ENCODE data around the gene RHBDD2.
"Not testable (repeated sequence)": the region's sequence is repeated elsewhere in the genome, so short reads cannot be mapped to it uniquely, and the experiment has no call there.

Gene RHBDD2

DNA sequence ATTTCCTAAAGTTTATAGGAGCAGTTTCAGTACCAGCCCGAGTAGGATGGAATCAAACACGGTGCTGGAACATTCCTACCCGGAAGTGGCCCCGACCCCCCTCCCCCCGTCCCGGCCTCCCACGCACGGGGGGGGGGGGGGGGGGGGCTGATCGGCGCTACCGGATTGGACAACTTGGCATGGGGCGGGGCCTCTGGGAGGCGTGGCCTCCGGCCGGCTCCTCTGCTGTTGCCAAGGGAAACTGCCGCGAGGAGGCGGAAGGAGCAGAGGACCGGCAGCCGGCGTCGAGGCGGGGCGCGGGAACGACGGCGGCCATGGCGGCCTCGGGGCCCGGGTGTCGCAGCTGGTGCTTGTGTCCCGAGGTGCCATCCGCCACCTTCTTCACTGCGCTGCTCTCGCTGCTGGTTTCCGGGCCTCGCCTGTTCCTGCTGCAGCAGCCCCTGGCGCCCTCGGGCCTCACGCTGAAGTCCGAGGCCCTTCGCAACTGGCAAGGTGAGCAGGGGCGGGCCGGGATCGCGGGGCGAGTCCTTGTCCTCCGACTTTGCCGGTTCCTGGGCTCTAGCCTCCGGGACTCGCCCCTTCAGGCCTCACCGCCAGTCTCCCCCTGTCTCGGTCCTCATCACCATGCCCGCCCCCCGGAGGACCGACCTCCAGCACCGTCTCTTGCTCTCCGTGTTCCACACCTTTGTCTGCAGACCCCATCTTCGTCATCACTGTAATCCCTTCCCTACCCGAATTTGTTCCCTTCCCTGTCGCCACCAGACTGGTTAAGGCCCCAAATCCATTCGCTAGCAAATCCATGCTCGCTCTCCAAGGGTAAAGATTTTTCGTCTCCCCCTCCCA lies at the start of gene RHBDD2:
RHBDD2 (plus strand) TSS at position 266 of the 843 bp plus-strand sequence; CDS start at position 315, 49 bp downstream.
- DNase-seq (ENCODE audit: low read depth, low spot score), result peak; percentile 50

DNA sequence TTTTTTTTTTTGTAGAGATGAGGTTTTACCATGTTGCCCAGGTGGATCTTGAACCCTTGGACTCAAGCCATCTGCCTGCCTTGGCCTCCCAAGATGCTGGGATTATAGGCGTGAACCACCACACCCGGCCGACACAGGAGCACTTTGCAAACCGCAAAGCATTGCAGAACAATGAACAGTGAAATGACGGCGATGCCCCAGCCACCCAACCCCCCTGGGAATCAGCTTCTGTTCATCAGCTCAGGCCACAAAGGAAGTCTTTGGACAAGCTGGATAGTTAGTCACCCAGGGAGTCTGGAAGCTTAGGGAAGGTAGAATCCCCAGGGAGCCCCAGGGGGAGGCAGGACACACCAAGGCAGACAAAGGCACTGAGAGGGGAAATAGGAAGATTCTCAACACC lies 49.2 kb upstream of the RHBDD2 start:
- DNase-seq (ENCODE audit: low read depth, low spot score), result not testable (repeated sequence)

DNA sequence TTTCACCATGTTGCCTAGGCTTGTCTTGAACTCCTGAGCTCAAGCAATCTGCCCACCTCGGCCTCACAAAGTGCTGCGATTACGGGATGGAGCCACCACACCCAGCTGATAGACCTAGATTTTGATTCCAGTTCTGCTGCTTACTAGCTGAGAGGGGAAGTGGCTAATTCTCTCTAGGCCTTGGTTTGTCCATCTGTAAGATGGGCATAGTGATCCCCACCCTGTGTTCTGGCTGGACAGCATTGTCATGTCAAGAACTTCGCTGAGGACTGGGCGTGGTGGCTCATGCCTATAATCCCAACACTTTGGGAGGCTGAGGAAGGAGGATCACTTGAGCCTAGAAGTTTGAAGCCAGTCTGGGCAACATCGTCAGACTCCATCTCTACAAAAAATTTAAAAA lies 47.9 kb upstream of the RHBDD2 start:
- DNase-seq (ENCODE audit: low read depth, low spot score), result no peak

DNA sequence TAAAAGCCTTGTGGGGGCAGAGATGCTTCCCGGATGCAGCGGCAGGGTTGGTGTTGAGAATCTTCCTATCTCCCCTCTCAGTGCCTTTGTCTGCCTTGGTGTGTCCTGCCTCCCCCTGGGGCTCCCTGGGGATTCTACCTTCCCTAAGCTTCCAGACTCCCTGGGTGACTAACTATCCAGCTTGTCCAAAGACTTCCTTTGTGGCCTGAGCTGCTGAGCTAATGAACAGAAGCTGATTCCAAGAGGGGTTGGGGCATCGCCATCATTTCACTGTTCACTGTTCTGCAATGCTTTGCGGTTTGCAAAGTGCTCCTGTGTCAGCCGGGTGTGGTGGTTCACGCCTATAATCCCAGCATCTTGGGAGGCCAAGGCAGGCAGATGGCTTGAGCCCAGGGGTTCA lies 45.2 kb upstream of the RHBDD2 start:
- DNase-seq (ENCODE audit: low read depth, low spot score), result not testable (repeated sequence)

DNA sequence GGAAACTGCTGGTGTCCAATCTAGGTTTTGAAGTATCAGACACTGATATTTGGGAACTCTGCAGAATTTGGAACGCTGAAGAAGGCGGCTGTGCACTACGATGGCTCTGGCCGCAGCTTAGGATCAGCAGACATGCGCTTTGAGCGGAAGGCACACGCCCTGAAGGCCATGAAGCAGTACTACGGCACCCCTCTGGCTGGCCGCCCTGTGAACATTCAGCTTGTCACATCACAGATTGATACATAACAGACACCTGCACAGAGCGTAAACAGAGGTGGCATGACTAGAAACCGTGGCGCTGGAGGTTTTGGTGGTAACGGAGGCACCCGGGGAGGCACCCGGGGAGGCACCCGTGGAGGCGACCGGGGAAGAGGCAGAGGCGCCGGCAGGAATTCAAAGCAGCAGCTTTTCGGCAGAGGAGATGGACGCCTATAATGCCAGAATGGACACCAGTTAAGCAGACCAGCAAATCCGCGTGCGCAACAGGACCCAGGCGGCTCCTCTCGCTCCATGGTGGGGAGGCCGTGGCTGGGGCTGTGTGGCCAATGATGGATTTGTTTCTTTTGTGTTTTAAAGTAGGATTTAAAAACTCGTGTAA lies 43.0 kb upstream of the RHBDD2 start:
- no peak for DNase-seq (ENCODE audit: low read depth, low spot score)

DNA sequence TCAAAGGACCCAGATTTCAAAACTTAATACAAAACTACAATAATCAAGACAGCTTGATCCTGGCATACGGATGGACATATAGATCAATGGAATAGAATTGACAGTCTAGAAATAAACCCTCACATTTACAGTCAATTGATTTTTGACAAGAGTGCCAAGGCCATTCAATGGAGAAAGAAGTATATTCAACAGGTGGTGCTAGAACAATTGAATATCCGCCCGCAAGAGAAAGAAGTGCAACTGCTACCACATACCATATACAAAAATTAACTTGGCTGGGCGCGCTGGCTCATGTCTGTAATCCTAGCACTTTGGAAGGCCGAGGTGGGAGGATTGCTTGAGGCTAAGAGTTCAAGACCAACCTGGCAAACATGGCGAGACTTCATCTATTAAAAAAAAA lies 42.0 kb upstream of the RHBDD2 start:
- DNase-seq (ENCODE audit: low read depth, low spot score), result no peak

DNA sequence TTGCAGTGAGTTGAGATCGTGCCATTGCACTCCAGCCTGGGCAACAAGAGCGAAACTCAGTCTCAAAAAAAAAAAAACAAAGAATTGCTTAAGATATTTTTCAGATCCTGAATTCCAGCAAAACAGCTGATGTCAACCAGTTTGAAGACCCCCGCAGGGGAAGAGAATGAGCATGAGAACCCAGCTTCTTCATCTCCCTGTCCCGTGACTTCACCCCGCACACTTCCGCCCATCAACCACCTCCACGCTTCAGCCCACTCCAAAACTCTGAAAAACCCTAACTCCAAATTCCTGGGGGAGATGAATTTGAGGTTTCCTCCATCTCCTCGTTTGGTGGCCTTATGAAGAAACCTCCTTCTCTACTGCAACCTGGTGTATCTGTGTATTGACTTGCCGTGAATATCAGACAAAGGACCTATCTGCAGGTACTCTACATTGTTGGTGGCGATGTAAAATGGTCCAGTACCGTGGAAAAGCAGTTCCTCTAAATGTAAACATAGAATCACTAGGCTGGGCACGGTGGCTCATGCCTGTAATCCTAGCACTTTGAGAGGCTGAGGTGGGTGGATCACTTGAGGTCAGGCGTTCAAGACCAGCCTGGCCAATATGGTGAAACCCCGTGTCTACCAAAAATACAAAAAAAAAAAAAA lies 40.4 kb upstream of the RHBDD2 start:
- not testable (repeated sequence) for DNase-seq (ENCODE audit: low read depth, low spot score)

DNA sequence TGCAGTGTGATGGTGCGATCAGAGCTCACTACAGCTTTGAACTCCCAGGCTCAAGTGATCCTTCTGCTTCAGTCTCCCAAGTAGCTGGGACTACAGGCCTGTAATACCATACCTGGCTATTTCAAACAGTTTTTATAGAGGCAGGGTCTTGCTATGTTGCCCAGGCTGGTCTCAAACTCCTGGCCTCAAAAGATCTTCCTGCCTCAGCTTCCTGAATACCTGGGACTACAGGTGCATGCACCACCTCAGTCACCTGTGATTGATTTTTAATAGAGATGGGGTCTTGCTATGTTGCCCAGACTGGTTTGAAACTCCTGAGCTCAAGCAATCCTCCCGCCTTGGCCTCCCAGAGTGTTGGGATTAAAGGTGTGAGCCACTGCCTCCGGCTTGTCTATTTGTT lies 38.8 kb upstream of the RHBDD2 start:
- no peak for DNase-seq (ENCODE audit: low read depth, low spot score)

DNA sequence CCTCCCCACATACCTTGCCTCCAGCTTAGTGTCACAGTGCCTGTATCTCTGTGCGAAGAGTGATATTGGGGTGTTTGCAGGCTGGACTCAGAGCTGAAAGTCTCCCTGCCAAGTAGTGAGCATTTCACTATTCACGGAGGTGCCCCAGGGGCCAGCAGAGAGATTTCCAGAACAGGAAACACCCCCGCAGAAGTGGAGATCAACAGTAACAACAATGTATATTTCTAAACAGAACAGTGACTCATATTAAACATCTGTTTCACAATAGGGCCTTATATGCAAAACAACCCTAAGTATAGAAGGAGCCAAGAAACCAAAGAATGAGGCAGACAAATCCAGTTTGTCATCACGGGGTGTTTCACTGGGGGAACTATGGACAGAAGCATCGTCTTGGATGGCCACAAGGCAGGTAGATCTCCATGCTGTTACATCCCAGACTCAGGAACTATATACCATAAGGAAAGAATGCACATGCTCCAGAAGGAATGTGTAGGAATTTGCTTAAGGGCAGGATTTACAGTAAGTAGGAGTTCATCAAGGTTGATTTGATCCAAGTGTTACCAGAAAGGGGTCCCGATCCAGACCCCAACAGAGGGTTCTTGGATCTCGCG lies 35.9 kb upstream of the RHBDD2 start:
- DNase-seq (ENCODE audit: low read depth, low spot score), result no peak

DNA sequence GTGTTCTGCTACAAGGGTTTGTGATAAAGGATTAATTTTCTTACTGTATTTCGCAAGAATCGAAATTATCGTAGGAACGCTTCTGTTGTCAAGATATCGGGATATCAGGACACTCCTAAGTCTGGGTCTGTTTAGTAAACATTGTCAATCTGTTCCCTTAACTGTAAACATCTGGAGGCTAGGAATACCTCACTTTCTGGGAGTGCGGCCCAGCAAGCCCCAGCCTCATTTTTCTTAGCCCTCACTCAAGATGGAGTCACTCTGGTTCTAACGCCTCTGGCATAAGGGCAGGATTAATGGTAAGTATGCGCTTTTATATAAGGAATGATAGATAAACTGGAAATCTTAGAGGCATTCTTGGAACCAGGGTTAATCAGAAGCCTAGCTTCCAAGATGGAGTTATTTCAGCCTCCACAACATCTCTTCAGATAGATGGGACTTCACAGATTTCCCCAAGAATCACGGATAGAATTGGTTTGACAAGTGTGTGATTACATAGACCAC lies 35.2 kb upstream of the RHBDD2 start:
- DNase-seq (ENCODE audit: low read depth, low spot score), result no peak

DNA sequence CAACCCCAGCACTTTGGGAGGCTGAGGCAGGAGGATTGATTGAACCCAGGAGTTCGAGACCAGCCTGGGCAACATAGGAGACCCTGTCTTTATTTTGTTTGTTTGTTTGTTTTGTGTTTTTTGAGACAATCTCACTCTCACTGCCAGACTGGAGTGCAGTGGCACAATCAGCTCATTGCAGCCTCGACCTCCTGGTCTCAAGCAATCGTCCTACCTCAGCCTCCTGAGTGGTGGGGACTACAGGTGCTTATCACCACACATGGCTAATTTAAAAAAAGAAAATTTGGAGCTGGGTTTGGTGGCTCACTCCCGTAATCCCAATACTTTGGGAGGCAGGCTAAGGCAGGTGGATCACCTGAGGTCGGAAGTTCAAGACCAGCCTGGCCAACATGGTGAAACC lies 34.7 kb upstream of the RHBDD2 start:
- DNase-seq (ENCODE audit: low read depth, low spot score), result no peak

DNA sequence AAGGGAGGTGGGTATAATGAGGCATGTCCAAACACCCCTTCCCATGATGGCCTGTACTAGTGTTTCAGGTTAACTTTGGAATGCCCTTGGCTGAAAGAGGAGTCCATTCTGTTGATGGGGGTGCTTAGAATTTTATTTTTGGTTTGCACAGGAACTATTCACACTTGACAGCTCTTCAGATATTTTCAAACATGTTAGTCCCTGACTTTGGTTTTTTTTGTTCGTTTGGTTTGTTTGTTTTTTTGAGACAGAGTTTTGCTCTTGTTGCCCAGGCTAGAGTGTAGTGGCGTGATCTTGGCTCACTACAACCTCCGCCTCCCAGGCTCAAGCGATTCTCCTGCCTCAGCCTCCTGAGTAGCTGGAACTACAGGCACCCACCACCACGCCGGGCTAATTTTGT lies 33.7 kb upstream of the RHBDD2 start:
- DNase-seq (ENCODE audit: low read depth, low spot score), result not testable (repeated sequence)

DNA sequence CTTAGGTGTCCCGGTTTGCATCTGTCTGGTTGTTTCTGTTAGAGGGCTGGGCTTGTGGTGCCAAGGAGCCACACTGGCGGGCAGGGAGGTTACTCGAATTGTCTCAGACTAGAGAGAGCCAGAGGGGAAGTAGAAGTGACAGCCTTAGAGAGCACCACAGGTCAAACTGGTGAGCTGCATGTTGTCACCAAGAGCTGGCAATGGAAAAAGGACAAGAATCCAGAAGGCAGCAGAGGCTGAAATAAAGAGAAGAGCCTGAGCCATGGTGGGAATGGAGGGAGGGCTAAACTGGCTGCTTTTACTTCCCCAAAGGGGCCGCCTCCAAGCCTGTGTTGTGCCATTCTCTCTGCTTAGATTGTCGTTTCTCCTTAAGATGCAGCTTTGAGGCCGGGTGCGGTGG lies 31.1 kb upstream of the RHBDD2 start:
- no peak for DNase-seq (ENCODE audit: low read depth, low spot score)

DNA sequence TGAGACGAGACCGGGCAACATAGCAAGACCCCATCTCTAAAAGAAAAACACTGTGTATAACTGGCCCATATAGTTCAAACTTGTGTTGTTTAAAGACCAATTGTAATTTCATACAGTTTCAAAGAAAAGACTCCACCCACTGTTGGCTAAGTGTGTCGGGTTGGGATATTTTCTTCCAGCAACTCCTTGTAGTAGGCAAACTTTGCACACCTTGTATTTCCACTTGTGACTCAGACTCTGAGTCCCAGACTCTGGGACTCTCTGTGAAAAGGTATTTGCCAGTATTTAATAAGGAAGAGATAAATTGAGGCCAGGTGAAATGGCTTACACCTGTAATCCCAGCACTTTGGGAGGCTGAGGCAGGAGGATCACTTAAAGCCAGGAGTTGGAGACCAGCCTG lies 29.3 kb upstream of the RHBDD2 start:
- DNase-seq (ENCODE audit: low read depth, low spot score), result no peak

DNA sequence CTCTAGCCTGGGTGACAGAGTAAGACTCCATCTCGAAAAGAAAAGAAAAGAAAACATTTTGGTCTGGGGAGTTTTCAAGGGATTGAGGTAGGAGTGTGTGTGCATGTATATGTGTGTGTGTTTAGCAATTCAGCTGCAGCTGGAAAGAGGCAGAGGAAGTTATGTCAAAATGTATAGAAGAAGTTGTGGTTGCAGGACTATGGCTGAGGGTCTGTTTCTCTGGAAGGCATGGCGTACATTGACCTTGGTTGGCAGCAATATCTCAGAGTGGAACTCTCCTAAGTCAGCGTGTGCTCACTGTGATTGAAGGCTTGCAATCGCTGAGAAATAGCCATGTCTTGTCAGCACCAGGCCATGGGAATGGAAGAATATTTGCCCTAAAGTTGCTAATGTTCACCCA lies 28.6 kb upstream of the RHBDD2 start:
- DNase-seq (ENCODE audit: low read depth, low spot score), result no peak

DNA sequence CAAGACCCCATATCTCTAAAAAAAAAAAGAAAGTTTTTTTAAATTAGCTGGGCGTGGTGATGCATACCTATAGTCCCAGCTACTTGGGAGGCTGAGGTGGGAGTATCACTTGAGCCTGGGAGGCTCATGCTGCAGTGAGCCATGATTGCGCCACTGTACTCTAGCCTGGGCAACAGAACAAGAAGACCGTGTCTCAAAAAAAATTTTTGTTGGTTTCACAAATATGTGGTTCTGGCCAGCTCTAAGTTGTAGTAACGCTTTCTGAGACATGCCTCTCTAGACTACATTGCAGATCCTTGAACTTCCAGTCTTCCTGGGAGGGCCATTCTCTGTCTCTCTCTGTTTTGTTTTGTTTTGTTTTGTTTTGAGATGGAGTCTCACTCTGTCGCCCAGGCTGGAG lies 24.6 kb upstream of the RHBDD2 start:
- no peak for DNase-seq (ENCODE audit: low read depth, low spot score)

DNA sequence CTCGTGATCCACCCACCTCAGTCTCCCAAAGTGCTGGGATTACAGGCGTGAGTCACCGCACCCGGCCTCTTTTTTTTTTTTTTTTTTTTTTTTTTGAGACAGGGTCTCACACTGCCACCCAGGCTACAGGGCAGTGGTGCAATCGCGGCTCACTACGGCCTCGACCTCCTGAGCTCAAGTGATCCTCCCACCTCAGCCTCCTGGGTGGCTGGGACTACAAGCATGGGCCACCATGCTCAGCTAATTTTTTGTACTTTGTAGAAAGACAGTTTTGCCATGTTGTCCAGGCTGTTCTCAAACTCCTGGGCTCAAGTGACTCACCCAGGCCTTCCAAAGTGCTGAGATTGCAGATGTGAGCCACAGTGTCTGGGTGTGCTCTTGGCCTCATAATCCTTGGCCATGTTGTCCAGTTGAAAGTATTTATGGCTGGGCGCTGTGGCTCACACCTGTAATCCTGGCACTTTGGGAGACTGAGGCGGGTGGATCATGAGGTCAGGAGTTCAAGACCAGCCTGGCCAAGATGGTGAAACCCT lies 24.0 kb upstream of the RHBDD2 start:
- DNase-seq (ENCODE audit: low read depth, low spot score), result not testable (repeated sequence)

DNA sequence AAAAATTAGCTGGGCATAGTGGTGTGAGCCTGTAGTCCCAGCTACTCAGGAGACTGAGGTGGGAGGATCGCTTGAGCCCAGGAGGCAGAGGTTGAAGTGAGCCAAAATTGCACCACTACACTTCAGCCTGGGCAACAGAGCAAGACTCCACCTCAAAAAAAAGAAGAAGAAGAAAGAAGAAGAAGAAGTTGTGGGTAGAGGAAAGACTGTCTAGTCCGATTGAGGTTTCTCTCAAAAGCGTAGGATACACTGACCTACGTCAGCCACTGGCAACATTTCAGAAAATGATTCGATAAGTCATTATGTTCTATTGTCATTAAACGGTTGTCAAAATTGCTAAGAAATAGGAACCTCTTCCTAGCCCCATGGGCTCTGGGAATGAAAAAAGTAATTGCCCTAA lies 22.3 kb upstream of the RHBDD2 start:
- DNase-seq (ENCODE audit: low read depth, low spot score), result no peak

DNA sequence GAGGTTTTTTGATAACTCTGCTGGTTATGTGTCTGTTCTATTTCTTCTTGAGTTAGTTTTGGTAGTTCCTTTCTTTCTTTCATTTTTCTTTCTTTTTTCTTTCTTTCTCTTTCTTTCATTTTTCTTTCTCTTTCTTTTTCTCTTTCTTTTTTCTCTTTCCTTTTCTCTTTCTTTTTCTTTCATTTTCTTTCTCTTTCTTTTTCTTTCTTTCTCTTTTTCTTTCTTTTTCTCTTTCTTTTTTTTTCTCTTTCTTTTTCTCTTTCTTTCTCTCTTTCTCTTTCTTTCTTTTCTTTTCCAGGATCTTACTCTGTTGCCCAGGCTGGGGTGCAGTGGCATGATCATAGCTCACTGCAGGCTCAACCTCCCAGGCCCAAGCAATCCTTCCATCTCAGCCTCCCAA lies 20.4 kb upstream of the RHBDD2 start:
- DNase-seq (ENCODE audit: low read depth, low spot score), result no peak

DNA sequence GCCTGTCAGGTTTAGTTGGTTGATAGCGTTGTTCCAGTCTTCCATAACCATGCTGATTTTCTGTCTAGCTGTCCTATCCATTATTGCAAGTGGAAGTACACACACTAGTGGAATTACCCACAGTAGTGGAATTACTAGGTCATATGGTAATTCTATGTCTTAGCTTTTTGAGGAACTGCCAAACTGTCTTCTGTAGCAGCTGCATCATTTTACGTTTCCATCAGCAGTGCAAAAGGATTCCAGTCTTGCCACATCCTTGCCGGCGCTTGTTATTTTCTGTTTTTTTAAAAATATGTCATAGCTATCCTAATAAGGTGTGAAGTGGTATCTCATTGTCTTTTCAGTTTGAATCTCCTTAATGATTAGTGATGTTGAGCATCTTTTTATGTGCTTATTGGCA lies 17.2 kb upstream of the RHBDD2 start:
- DNase-seq (ENCODE audit: low read depth, low spot score), result no peak

DNA sequence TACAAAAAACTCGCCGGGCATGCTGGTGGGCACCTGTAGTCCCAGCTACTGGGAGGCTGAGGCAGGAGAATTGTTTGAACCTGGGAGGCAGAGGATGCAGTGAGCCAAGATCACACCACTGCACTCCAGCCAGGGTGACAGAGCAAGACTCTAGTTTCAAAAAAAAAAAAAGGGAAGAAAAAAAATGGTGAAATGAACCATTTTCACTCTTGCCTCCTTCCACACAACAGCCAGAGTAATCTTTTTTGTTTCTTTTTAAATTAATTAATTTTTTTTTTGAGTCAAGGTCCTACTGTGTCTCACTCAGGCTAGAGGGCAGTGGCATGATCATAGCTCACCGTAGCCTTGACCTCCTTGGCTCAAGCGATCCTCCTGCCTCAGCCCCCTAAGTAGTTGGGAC lies 14.6 kb upstream of the RHBDD2 start:
- DNase-seq (ENCODE audit: low read depth, low spot score), result not testable (repeated sequence)

DNA sequence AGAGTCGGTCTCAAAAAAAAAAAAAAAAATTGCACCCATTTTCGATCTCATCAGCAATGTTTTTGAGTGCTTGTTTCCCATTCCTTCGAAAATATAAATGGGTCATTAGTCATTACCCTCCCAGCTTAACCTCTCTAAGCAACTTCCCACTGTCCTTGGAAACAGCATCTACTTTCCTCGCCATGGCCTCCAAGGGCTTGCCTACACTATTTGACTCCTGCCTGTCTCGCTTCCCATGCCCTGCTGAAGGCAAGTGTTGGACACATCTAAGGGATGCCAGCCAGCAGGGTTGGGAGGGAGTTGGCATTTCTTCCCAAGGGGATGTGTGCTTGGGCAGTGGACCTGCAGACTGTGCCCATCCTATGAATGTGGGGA lies 12.7 kb upstream of the RHBDD2 start:
- no peak for DNase-seq (ENCODE audit: low read depth, low spot score)

Data from iPS DF 19.7 (cell line).